OCI-LY7 (cell line): ENCODE data around the gene SFSWAP.

Experiments
- EZH2phosphoT487 ChIP-seq: fragments of 200-600 bp; sonication (generic); IDR thresholded peaks from 2 replicates; pipeline ENCODE4 v1.6.1; 2018; ENCODE audit warnings: low read depth, borderline replicate concordance, mild to moderate bottlenecking, mixed run types, antibody characterized with exemption, low read length, moderate library complexity, mixed read lengths
- TF ChIP-seq, protein P1 (sequence below): fragments of 200-600 bp; sonication (generic); conservative IDR thresholded peaks from 2 replicates; pipeline ENCODE4 v1.5.1; 2014; ENCODE audit warnings: mild to moderate bottlenecking, antibody characterized with exemption, low read length, moderate library complexity, mixed read lengths

DNA sequence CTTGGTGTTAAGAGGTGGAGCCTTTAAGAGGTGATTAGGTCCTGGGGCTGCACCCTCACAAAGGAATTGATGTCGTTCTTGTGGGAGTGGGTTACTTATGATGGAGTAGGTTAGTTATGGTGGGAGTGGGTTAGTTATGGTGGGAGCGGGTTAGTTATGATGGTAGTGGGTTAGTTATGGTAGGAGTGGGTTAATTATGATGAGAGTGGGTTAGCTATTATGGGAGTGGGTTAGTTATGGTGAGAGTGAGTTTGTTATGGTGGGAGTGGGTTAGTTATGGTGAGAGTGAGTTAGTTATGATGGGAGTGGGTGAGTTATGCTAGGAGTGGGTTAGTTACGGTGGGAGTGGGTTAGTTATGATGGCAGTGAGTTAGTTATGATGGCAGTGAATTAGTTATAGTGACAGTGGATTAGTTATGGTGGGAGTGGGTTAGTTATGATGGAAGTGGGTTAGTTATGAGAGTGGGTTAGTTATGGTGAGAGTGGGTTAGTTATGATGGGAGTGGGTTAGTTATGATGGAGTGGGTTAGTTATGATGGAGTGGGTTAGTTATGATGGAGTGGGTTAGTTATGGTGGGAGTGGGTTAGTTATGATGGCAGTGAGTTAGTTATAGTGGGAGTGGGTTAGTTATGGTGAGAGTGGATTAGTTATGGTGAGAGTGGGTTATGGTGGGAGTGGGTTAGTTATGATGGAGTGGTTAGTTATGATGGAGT lies 22.6 kb upstream of the SFSWAP start:
- TF ChIP-seq, protein P1, sequence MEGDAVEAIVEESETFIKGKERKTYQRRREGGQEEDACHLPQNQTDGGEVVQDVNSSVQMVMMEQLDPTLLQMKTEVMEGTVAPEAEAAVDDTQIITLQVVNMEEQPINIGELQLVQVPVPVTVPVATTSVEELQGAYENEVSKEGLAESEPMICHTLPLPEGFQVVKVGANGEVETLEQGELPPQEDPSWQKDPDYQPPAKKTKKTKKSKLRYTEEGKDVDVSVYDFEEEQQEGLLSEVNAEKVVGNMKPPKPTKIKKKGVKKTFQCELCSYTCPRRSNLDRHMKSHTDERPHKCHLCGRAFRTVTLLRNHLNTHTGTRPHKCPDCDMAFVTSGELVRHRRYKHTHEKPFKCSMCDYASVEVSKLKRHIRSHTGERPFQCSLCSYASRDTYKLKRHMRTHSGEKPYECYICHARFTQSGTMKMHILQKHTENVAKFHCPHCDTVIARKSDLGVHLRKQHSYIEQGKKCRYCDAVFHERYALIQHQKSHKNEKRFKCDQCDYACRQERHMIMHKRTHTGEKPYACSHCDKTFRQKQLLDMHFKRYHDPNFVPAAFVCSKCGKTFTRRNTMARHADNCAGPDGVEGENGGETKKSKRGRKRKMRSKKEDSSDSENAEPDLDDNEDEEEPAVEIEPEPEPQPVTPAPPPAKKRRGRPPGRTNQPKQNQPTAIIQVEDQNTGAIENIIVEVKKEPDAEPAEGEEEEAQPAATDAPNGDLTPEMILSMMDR = no peak
- TF ChIP-seq EZH2phosphoT487 = no peak
